ENCODE measurements around the gene NGEF.

The NGEF gene

GRCh38 chr2:232942831-232943230 is 70.2 kb downstream of the NGEF start:
- H3K27me3 ChIP-seq (ENCODE audit: insufficient read depth, poor library complexity, severe bottlenecking) = no peaks in the 10 kb centered on the region
- TF ChIP-seq REST (IDR thresholded peaks at IDR 0.05; ENCODE audit: insufficient replicate concordance, low read depth) (no peak), GABPA (IDR thresholded peaks at IDR 0.05; ENCODE audit: low read depth) (no peak), CTCF (IDR thresholded peaks at IDR 0.05; ENCODE audit: insufficient read depth, low read length) (no peak), POLR2AphosphoS5 (IDR thresholded peaks at IDR 0.05; ENCODE audit: low read depth) (no peak)
- DNase-seq (ENCODE audit: low read depth in 1 of 2, low spot score in 1 of 2) = no peak
- H3K4me3 ChIP-seq (replicated peaks; ENCODE audit: insufficient read depth, low read length) = no peak overlapping the region
- no peak overlapping the region for H3K27ac ChIP-seq (replicated peaks)

GRCh38 chr2:232941912-232942594 is 71.0 kb downstream of the NGEF start:
- Histone ChIP-seq H3K27me3 (ENCODE audit: insufficient read depth, poor library complexity, severe bottlenecking) (no peaks in the 10 kb centered on the region), H3K4me3 (replicated peaks; ENCODE audit: insufficient read depth, low read length) (no peak overlapping the region), H3K27ac (replicated peaks) (no peak overlapping the region)
- TF ChIP-seq SPI1 (IDR thresholded peaks at IDR 0.05; ENCODE audit: borderline replicate concordance, low read depth) (no peak), CTCF (IDR thresholded peaks at IDR 0.05; ENCODE audit: insufficient read depth, low read length) (no peak), REST (IDR thresholded peaks at IDR 0.05; ENCODE audit: insufficient replicate concordance, low read depth) (no peak), GABPA (IDR thresholded peaks at IDR 0.05; ENCODE audit: low read depth) (no peak)
- no peak for DNase-seq (ENCODE audit: low read depth in 1 of 2, low spot score in 1 of 2)

- no peak for DNase-seq (ENCODE audit: low read depth in 1 of 2, low spot score in 1 of 2)
- H3K27ac ChIP-seq (replicated peaks) = no peak overlapping the region
- no peak for TF ChIP-seq SPI1 (IDR thresholded peaks at IDR 0.05; ENCODE audit: borderline replicate concordance, low read depth)
- TF ChIP-seq REST (IDR thresholded peaks at IDR 0.05; ENCODE audit: insufficient replicate concordance, low read depth) = no peak
- TF ChIP-seq CTCF (IDR thresholded peaks at IDR 0.05; ENCODE audit: insufficient read depth, low read length) = no peak
- no peak for TF ChIP-seq POLR2AphosphoS5 (IDR thresholded peaks at IDR 0.05; ENCODE audit: low read depth)
- no peak for TF ChIP-seq GABPA (IDR thresholded peaks at IDR 0.05; ENCODE audit: low read depth)
- H3K4me3 ChIP-seq (replicated peaks; ENCODE audit: insufficient read depth, low read length) = no peak overlapping the region
- no peaks in the 10 kb centered on the region for H3K27me3 ChIP-seq (ENCODE audit: insufficient read depth, poor library complexity, severe bottlenecking)
Observed at GRCh38 chr2:232941400-232941799, 71.7 kb downstream of the NGEF start.
